ENCODE measurements around the gene GATB.

GATB gene

GRCh38 chr4:151760712-151761661 lies at the start of gene GATB:
Gene GATB, minus strand, starts transcription at chr4:151761007. Its CDS starts 25 bp downstream, at chr4:151760982.
- Histone ChIP-seq H3K36me3 (ENCODE audit: control insufficient read depth in 2 of 2, insufficient read depth in 2 of 2, low read length in 2 of 2) (no peaks in the 10 kb centered on the region), H3K27ac (ENCODE audit: low read length) (peak within 1 kb of the TSS; percentile 47), H3K9ac (ENCODE audit: low read length in 2 of 2) (peak within 1 kb of the TSS; percentile 75 to 86), H3K4me1 (ENCODE audit: control insufficient read depth, insufficient read depth, low read length) (peaks cover 8% of the 10 kb centered on the region), H3K4me3 (ENCODE audit: low read length in 2 of 2) (peak within 1 kb of the TSS; percentile 91), H3K9me3 (ENCODE audit: control insufficient read depth in 2 of 2, low read length in 2 of 2) (no peaks in the 10 kb centered on the region), H3K27me3 (ENCODE audit: control insufficient read depth in 1 of 2, insufficient read depth in 2 of 2, low read length in 2 of 2) (no peaks in the 10 kb centered on the region)

- Histone ChIP-seq H3K9ac (ENCODE audit: low read length in 2 of 2) (no peak overlapping the region), H3K9me3 (ENCODE audit: control insufficient read depth in 2 of 2, low read length in 2 of 2) (no peaks in the 10 kb centered on the region), H3K27ac (ENCODE audit: low read length) (no peak overlapping the region), H3K27me3 (ENCODE audit: control insufficient read depth in 1 of 2, insufficient read depth in 2 of 2, low read length in 2 of 2) (no peaks in the 10 kb centered on the region), H3K4me1 (ENCODE audit: control insufficient read depth, insufficient read depth, low read length) (peaks cover 9% of the 10 kb centered on the region), H3K4me3 (ENCODE audit: low read length in 2 of 2) (no peak overlapping the region), H3K36me3 (ENCODE audit: control insufficient read depth in 2 of 2, insufficient read depth in 2 of 2, low read length in 2 of 2) (no peaks in the 10 kb centered on the region)
Measured at GRCh38 chr4:151810476-151810875, 49.7 kb upstream of the GATB start.

- Histone ChIP-seq H3K9me3 (ENCODE audit: control insufficient read depth in 2 of 2, low read length in 2 of 2) (no peaks in the 10 kb centered on the region), H3K27me3 (ENCODE audit: control insufficient read depth in 1 of 2, insufficient read depth in 2 of 2, low read length in 2 of 2) (no peaks in the 10 kb centered on the region), H3K4me3 (ENCODE audit: low read length in 2 of 2) (no peak overlapping the region), H3K9ac (ENCODE audit: low read length in 2 of 2) (no peak overlapping the region), H3K27ac (ENCODE audit: low read length) (no peak overlapping the region), H3K36me3 (ENCODE audit: control insufficient read depth in 2 of 2, insufficient read depth in 2 of 2, low read length in 2 of 2) (no peaks in the 10 kb centered on the region), H3K4me1 (ENCODE audit: control insufficient read depth, insufficient read depth, low read length) (peaks cover 9% of the 10 kb centered on the region)
Measured at GRCh38 chr4:151809716-151810115, 48.9 kb upstream of the GATB start.

GRCh38 chr4:151808542-151808941 lies 47.7 kb upstream of the GATB start:
- Histone ChIP-seq H3K27me3 (ENCODE audit: control insufficient read depth in 1 of 2, insufficient read depth in 2 of 2, low read length in 2 of 2) (no peaks in the 10 kb centered on the region), H3K9me3 (ENCODE audit: control insufficient read depth in 2 of 2, low read length in 2 of 2) (no peaks in the 10 kb centered on the region), H3K36me3 (ENCODE audit: control insufficient read depth in 2 of 2, insufficient read depth in 2 of 2, low read length in 2 of 2) (no peaks in the 10 kb centered on the region), H3K27ac (ENCODE audit: low read length) (no peak overlapping the region), H3K4me3 (ENCODE audit: low read length in 2 of 2) (no peak overlapping the region), H3K9ac (ENCODE audit: low read length in 2 of 2) (no peak overlapping the region), H3K4me1 (ENCODE audit: control insufficient read depth, insufficient read depth, low read length) (peaks cover 9% of the 10 kb centered on the region)

- no peak overlapping the region for H3K27ac ChIP-seq (ENCODE audit: low read length)
- H3K36me3 ChIP-seq (ENCODE audit: control insufficient read depth in 2 of 2, insufficient read depth in 2 of 2, low read length in 2 of 2), result no peaks in the 10 kb centered on the region
- H3K9ac ChIP-seq (ENCODE audit: low read length in 2 of 2), result no peak overlapping the region
- H3K27me3 ChIP-seq (ENCODE audit: control insufficient read depth in 1 of 2, insufficient read depth in 2 of 2, low read length in 2 of 2), result no peaks in the 10 kb centered on the region
- H3K4me1 ChIP-seq (ENCODE audit: control insufficient read depth, insufficient read depth, low read length), result peaks cover 9% of the 10 kb centered on the region
- no peak overlapping the region for H3K4me3 ChIP-seq (ENCODE audit: low read length in 2 of 2)
- no peaks in the 10 kb centered on the region for H3K9me3 ChIP-seq (ENCODE audit: control insufficient read depth in 2 of 2, low read length in 2 of 2)
Measured at GRCh38 chr4:151808120-151808529, 47.3 kb upstream of the GATB start.

GRCh38 chr4:151807220-151807619 lies 46.4 kb upstream of the GATB start:
- Histone ChIP-seq H3K9me3 (ENCODE audit: control insufficient read depth in 2 of 2, low read length in 2 of 2) (no peaks in the 10 kb centered on the region), H3K27me3 (ENCODE audit: control insufficient read depth in 1 of 2, insufficient read depth in 2 of 2, low read length in 2 of 2) (no peaks in the 10 kb centered on the region), H3K27ac (ENCODE audit: low read length) (no peak overlapping the region), H3K36me3 (ENCODE audit: control insufficient read depth in 2 of 2, insufficient read depth in 2 of 2, low read length in 2 of 2) (no peaks in the 10 kb centered on the region), H3K4me1 (ENCODE audit: control insufficient read depth, insufficient read depth, low read length) (peaks cover 9% of the 10 kb centered on the region), H3K9ac (ENCODE audit: low read length in 2 of 2) (no peak overlapping the region), H3K4me3 (ENCODE audit: low read length in 2 of 2) (no peak overlapping the region)

GRCh38 chr4:151806511-151806927 lies 45.7 kb upstream of the GATB start:
- H3K27me3 ChIP-seq (ENCODE audit: control insufficient read depth in 1 of 2, insufficient read depth in 2 of 2, low read length in 2 of 2), result no peaks in the 10 kb centered on the region
- H3K4me3 ChIP-seq (ENCODE audit: low read length in 2 of 2), result no peak overlapping the region
- peaks cover 9% of the 10 kb centered on the region for H3K4me1 ChIP-seq (ENCODE audit: control insufficient read depth, insufficient read depth, low read length)
- H3K9me3 ChIP-seq (ENCODE audit: control insufficient read depth in 2 of 2, low read length in 2 of 2), result no peaks in the 10 kb centered on the region
- no peaks in the 10 kb centered on the region for H3K36me3 ChIP-seq (ENCODE audit: control insufficient read depth in 2 of 2, insufficient read depth in 2 of 2, low read length in 2 of 2)
- no peak overlapping the region for H3K27ac ChIP-seq (ENCODE audit: low read length)
- H3K9ac ChIP-seq (ENCODE audit: low read length in 2 of 2), result no peak overlapping the region

GRCh38 chr4:151804821-151805220 lies 44.0 kb upstream of the GATB start:
- H3K9me3 ChIP-seq (ENCODE audit: control insufficient read depth in 2 of 2, low read length in 2 of 2), result no peaks in the 10 kb centered on the region
- no peak overlapping the region for H3K4me3 ChIP-seq (ENCODE audit: low read length in 2 of 2)
- H3K36me3 ChIP-seq (ENCODE audit: control insufficient read depth in 2 of 2, insufficient read depth in 2 of 2, low read length in 2 of 2), result no peaks in the 10 kb centered on the region
- peaks cover 9% of the 10 kb centered on the region for H3K4me1 ChIP-seq (ENCODE audit: control insufficient read depth, insufficient read depth, low read length)
- H3K9ac ChIP-seq (ENCODE audit: low read length in 2 of 2), result no peak overlapping the region
- H3K27ac ChIP-seq (ENCODE audit: low read length), result no peak overlapping the region
- no peaks in the 10 kb centered on the region for H3K27me3 ChIP-seq (ENCODE audit: control insufficient read depth in 1 of 2, insufficient read depth in 2 of 2, low read length in 2 of 2)

GRCh38 chr4:151804086-151804630 lies 43.4 kb upstream of the GATB start:
- Histone ChIP-seq H3K27ac (ENCODE audit: low read length) (no peak overlapping the region), H3K9me3 (ENCODE audit: control insufficient read depth in 2 of 2, low read length in 2 of 2) (no peaks in the 10 kb centered on the region), H3K4me3 (ENCODE audit: low read length in 2 of 2) (no peak overlapping the region), H3K9ac (ENCODE audit: low read length in 2 of 2) (no peak overlapping the region), H3K4me1 (ENCODE audit: control insufficient read depth, insufficient read depth, low read length) (peaks cover 9% of the 10 kb centered on the region), H3K36me3 (ENCODE audit: control insufficient read depth in 2 of 2, insufficient read depth in 2 of 2, low read length in 2 of 2) (no peaks in the 10 kb centered on the region), H3K27me3 (ENCODE audit: control insufficient read depth in 1 of 2, insufficient read depth in 2 of 2, low read length in 2 of 2) (no peaks in the 10 kb centered on the region)

- no peak overlapping the region for H3K27ac ChIP-seq (ENCODE audit: low read length)
- peaks cover 9% of the 10 kb centered on the region for H3K4me1 ChIP-seq (ENCODE audit: control insufficient read depth, insufficient read depth, low read length)
Measured at GRCh38 chr4:151803246-151803645, 42.4 kb upstream of the GATB start.

More at GRCh38 chr4:151803246-151803645, 42.4 kb upstream of the GATB start:
- Histone ChIP-seq H3K9me3 (ENCODE audit: control insufficient read depth in 2 of 2, low read length in 2 of 2) (no peaks in the 10 kb centered on the region), H3K27me3 (ENCODE audit: control insufficient read depth in 1 of 2, insufficient read depth in 2 of 2, low read length in 2 of 2) (no peaks in the 10 kb centered on the region), H3K4me3 (ENCODE audit: low read length in 2 of 2) (no peak overlapping the region), H3K9ac (ENCODE audit: low read length in 2 of 2) (no peak overlapping the region), H3K36me3 (ENCODE audit: control insufficient read depth in 2 of 2, insufficient read depth in 2 of 2, low read length in 2 of 2) (no peaks in the 10 kb centered on the region)

All from stomach smooth muscle (tissue), 2 donors.